ENCODE measurements around the gene PIP4K2A.

DNA sequence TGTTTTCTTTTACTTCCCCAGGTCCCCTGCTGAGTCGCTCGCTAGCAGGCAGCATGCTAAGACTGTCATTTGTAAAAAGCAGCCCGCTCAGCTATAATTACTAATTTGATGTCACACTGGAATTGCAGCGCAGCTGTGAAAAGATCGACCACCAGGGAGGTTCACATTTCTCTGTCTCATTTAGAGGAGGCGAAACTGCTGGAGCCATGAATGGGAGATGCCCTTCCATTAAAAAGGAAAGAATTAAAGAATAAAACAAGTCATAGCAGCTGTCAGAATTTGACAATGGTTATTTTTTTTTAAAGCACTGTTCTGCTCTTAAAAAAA, 153.5 kb downstream of the PIP4K2A start:
- no peak for TF ChIP-seq POLR2A (IDR thresholded peaks at IDR 0.05; ENCODE audit: low read depth, low read length)
- TF ChIP-seq, protein P1, sequence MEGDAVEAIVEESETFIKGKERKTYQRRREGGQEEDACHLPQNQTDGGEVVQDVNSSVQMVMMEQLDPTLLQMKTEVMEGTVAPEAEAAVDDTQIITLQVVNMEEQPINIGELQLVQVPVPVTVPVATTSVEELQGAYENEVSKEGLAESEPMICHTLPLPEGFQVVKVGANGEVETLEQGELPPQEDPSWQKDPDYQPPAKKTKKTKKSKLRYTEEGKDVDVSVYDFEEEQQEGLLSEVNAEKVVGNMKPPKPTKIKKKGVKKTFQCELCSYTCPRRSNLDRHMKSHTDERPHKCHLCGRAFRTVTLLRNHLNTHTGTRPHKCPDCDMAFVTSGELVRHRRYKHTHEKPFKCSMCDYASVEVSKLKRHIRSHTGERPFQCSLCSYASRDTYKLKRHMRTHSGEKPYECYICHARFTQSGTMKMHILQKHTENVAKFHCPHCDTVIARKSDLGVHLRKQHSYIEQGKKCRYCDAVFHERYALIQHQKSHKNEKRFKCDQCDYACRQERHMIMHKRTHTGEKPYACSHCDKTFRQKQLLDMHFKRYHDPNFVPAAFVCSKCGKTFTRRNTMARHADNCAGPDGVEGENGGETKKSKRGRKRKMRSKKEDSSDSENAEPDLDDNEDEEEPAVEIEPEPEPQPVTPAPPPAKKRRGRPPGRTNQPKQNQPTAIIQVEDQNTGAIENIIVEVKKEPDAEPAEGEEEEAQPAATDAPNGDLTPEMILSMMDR (IDR thresholded peaks at IDR 0.05; ENCODE audit: extremely low read depth in 1 of 2, insufficient read depth in 1 of 2, low read depth in 1 of 2, low read length in 2 of 2) = no peak
- no peak for TF ChIP-seq POLR2AphosphoS5 (IDR thresholded peaks at IDR 0.05; ENCODE audit: insufficient read depth, low read depth, low read length)
- no peak for TF ChIP-seq GATA2 (IDR thresholded peaks at IDR 0.05; ENCODE audit: insufficient read depth, insufficient read length, low read depth, low read length)
- TF ChIP-seq, protein P2, sequence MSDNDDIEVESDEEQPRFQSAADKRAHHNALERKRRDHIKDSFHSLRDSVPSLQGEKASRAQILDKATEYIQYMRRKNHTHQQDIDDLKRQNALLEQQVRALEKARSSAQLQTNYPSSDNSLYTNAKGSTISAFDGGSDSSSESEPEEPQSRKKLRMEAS (IDR thresholded peaks at IDR 0.05; ENCODE audit: insufficient read depth, insufficient read length) = no peak
